ENCODE data around the gene NFATC1. TPM values are rescaled to one million over a fixed set of nuclear protein-coding genes. Genes with fewer than 3 reads are reported as not detected.
A peak's percentile ranks its signal among the peaks of the same experiment; 100 is the strongest.

Gene NFATC1
- 10 to 100 TPM; 13.6 to 39.5 (median 20.3) TPM for total RNA-seq

GRCh38 chr18:79395761-79396404 lies at the start of gene NFATC1:
NFATC1 (plus strand) TSS chr18:79395930; CDS start chr18:79396225, 295 bp downstream.
- H3K4me3 ChIP-seq: peak within 1 kb of the TSS; percentile 50 to 74 (median 60)
- peaks cover 26 to 66% (median 49%) of the 10 kb centered on the region in 4 donors for H3K4me1 ChIP-seq
- DNase-seq: peak in 1 of 2 donors; percentile 94
- ATAC-seq (ENCODE audit: low FRiP score in 2 of 2): peak in 1 of 2 donors; percentile 50
- H3K27me3 ChIP-seq: peaks cover 0 to 21% (median 9%) of the 10 kb centered on the region in 4 donors
- H3K36me3 ChIP-seq: no peaks in the 10 kb centered on the region
- WGBS, 2 donors: 1 to 3% methylated on average over 14 to 24 of the region's 91 CpGs
- peak within 1 kb of the TSS; percentile 79 to 94 (median 90) for H3K27ac ChIP-seq
- TF ChIP-seq EP300 (IDR thresholded peaks at IDR 0.05) (no peak), CTCF (IDR thresholded peaks at IDR 0.05) (peak in 1 of 6 experiments; percentile 14), POLR2AphosphoS5 (IDR thresholded peaks at IDR 0.05) (peak; percentile 31 to 64), POLR2A (IDR thresholded peaks at IDR 0.05) (peak in 1 of 4 donors; percentile 72)
- no peaks in the 10 kb centered on the region for H3K9me3 ChIP-seq

- Histone ChIP-seq H3K4me3 (no peak overlapping the region), H3K36me3 (peaks cover 20 to 71% (median 56%) of the 10 kb centered on the region in 4 donors), H3K27ac (no peak overlapping the region), H3K4me1 (peaks cover 0 to 5% (median 2%) of the 10 kb centered on the region in 4 donors), H3K27me3 (no peaks in the 10 kb centered on the region), H3K9me3 (no peaks in the 10 kb centered on the region)
- DNase-seq (no peak), ATAC-seq (ENCODE audit: low FRiP score in 2 of 2) (peak in 1 of 2 donors; percentile 34)
- TF ChIP-seq POLR2A (IDR thresholded peaks at IDR 0.05): no peak
- TF ChIP-seq EP300 (IDR thresholded peaks at IDR 0.05): no peak
- no peak for TF ChIP-seq CTCF (IDR thresholded peaks at IDR 0.05)
- TF ChIP-seq POLR2AphosphoS5 (IDR thresholded peaks at IDR 0.05): no peak
- 97 to 98% methylated on average over 25 to 26 of the region's 26 CpGs for WGBS, 2 donors
Measured at GRCh38 chr18:79345981-79346380, 49.7 kb upstream of the NFATC1 start.

GRCh38 chr18:79348066-79348465 lies 47.7 kb upstream of the NFATC1 start:
- no peak for ATAC-seq (ENCODE audit: low FRiP score in 2 of 2)
- H3K4me3 ChIP-seq: no peak overlapping the region
- peaks cover 20 to 79% (median 62%) of the 10 kb centered on the region in 4 donors for H3K36me3 ChIP-seq
- DNase-seq: no peak
- no peak for TF ChIP-seq POLR2AphosphoS5 (IDR thresholded peaks at IDR 0.05)
- TF ChIP-seq EP300 (IDR thresholded peaks at IDR 0.05): no peak
- no peak for TF ChIP-seq POLR2A (IDR thresholded peaks at IDR 0.05)
- TF ChIP-seq CTCF (IDR thresholded peaks at IDR 0.05): no peak
- no peaks in the 10 kb centered on the region for H3K9me3 ChIP-seq
- no peaks in the 10 kb centered on the region for H3K27me3 ChIP-seq
- peaks cover 0 to 5% (median 2%) of the 10 kb centered on the region in 4 donors for H3K4me1 ChIP-seq
- 81 to 83% methylated on average over 5 of the region's 5 CpGs for WGBS, 2 donors
- H3K27ac ChIP-seq: no peak overlapping the region

- Histone ChIP-seq H3K27ac (no peak overlapping the region), H3K9me3 (no peaks in the 10 kb centered on the region), H3K27me3 (no peaks in the 10 kb centered on the region), H3K36me3 (peaks cover 0 to 46% (median 30%) of the 10 kb centered on the region in 4 donors), H3K4me3 (no peak overlapping the region), H3K4me1 (no peaks in the 10 kb centered on the region)
- ATAC-seq (ENCODE audit: low FRiP score in 2 of 2) (no peak), DNase-seq (no peak)
- TF ChIP-seq POLR2A (IDR thresholded peaks at IDR 0.05) (no peak), CTCF (IDR thresholded peaks at IDR 0.05) (no peak), POLR2AphosphoS5 (IDR thresholded peaks at IDR 0.05) (no peak), EP300 (IDR thresholded peaks at IDR 0.05) (no peak)
- WGBS, 2 donors: 73 to 88% methylated on average over 6 of the region's 6 CpGs
Measured at GRCh38 chr18:79352432-79352831, 43.3 kb upstream of the NFATC1 start.
